ENCODE results near the gene MRO. TPM values are rescaled to one million over a fixed set of nuclear protein-coding genes. Genes with fewer than 3 reads are reported as not detected.

MRO gene
- total RNA-seq, 1 donor from 2014 or later: 0.18 TPM

DNA sequence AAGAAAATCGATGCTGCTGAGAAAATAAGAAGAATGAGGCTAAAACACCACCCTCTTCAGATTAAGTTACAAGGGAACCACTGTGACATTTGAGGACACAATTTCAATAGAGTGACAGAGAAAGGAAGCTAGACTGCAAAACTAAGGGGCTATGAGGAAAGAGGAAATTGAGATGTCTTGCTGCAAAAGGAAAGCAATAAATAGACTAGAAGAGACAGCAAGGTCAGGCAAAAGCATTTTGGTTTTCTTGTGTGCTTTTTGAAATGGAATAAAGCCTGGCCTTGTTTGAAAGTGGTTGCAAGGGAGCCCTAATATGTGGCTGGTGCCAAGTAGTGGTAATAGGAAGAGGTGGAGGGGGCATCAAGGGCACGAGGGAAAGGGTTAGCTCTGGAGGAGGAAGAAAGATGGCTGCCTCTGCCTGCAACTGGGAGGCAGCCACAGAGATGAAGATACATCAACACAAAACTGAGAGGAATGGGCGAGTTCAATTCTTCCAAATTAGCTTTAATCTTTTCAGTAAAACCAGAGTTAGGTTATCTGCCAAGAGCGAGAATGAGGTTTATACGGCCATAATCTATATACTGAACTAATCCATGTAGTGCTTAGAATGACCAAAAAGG, 1.2 kb upstream of the MRO start:
- Histone ChIP-seq H3K4me3 (ENCODE audit: insufficient read depth, low read depth, low read length) (no peak overlapping the region), H3K9me3 (ENCODE audit: insufficient read depth, low read depth, low read length) (no peaks in the 10 kb centered on the region), H3K79me2 (ENCODE audit: insufficient read depth, low read length) (no peaks in the 10 kb centered on the region), H3K36me3 (ENCODE audit: insufficient read depth, low read length) (no peaks in the 10 kb centered on the region), H3K9ac (ENCODE audit: low read length) (no peak overlapping the region), H4K20me1 (ENCODE audit: insufficient read depth, low read length) (no peaks in the 10 kb centered on the region), H3K27me3 (ENCODE audit: insufficient read depth, low read length) (no peaks in the 10 kb centered on the region), H3K27ac (ENCODE audit: low read depth, low read length) (no peak overlapping the region), H3K4me1 (ENCODE audit: insufficient read depth, low read length) (peaks cover 11% of the 10 kb centered on the region), H3K4me2 (ENCODE audit: low read length) (no peak overlapping the region), H2AFZ (ENCODE audit: low read depth, low read length) (no peak overlapping the region)
- no peaks in the 10 kb centered on the region for H3K4me1 Mint-ChIP-seq (ENCODE audit: low read depth, unreplicated experiment)
- H3K27me3 Mint-ChIP-seq (ENCODE audit: low read depth, unreplicated experiment): no peaks in the 10 kb centered on the region
- H3K36me3 Mint-ChIP-seq (ENCODE audit: low read depth, unreplicated experiment): no peaks in the 10 kb centered on the region
- no peaks in the 10 kb centered on the region for H3K9me3 Mint-ChIP-seq (ENCODE audit: unreplicated experiment)
- no peak for FAIRE-seq
- no peak overlapping the region for H3K27ac Mint-ChIP-seq (ENCODE audit: unreplicated experiment)
- no peak overlapping the region for H3K4me3 Mint-ChIP-seq (ENCODE audit: unreplicated experiment)
- DNase-seq (ENCODE audit: low read depth): no peak
- no peak for TF ChIP-seq EZH2 (IDR thresholded peaks at IDR 0.05; ENCODE audit: insufficient read depth, low read length)
- TF ChIP-seq, protein P1, sequence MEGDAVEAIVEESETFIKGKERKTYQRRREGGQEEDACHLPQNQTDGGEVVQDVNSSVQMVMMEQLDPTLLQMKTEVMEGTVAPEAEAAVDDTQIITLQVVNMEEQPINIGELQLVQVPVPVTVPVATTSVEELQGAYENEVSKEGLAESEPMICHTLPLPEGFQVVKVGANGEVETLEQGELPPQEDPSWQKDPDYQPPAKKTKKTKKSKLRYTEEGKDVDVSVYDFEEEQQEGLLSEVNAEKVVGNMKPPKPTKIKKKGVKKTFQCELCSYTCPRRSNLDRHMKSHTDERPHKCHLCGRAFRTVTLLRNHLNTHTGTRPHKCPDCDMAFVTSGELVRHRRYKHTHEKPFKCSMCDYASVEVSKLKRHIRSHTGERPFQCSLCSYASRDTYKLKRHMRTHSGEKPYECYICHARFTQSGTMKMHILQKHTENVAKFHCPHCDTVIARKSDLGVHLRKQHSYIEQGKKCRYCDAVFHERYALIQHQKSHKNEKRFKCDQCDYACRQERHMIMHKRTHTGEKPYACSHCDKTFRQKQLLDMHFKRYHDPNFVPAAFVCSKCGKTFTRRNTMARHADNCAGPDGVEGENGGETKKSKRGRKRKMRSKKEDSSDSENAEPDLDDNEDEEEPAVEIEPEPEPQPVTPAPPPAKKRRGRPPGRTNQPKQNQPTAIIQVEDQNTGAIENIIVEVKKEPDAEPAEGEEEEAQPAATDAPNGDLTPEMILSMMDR (IDR thresholded peaks at IDR 0.05; ENCODE audit: insufficient read depth, low read depth, low read length): no peak

- no peaks in the 10 kb centered on the region for H3K79me2 ChIP-seq (ENCODE audit: insufficient read depth, low read length)
- H3K4me2 ChIP-seq (ENCODE audit: low read length): peak overlapping the region; percentile 86
- peak overlapping the region; percentile 74 for H2AFZ ChIP-seq (ENCODE audit: low read depth, low read length)
- Mint-ChIP-seq H3K27me3 (ENCODE audit: low read depth, unreplicated experiment) (no peaks in the 10 kb centered on the region), H3K9me3 (ENCODE audit: unreplicated experiment) (no peaks in the 10 kb centered on the region), H3K4me3 (ENCODE audit: unreplicated experiment) (no peak overlapping the region), H3K4me1 (ENCODE audit: low read depth, unreplicated experiment) (no peaks in the 10 kb centered on the region), H3K36me3 (ENCODE audit: low read depth, unreplicated experiment) (no peaks in the 10 kb centered on the region), H3K27ac (ENCODE audit: unreplicated experiment) (no peak overlapping the region)
- no peak overlapping the region for H3K27ac ChIP-seq (ENCODE audit: low read depth, low read length)
- H3K9me3 ChIP-seq (ENCODE audit: insufficient read depth, low read depth, low read length): no peaks in the 10 kb centered on the region
- H4K20me1 ChIP-seq (ENCODE audit: insufficient read depth, low read length): no peaks in the 10 kb centered on the region
- no peak overlapping the region for H3K9ac ChIP-seq (ENCODE audit: low read length)
- TF ChIP-seq EZH2 (IDR thresholded peaks at IDR 0.05; ENCODE audit: insufficient read depth, low read length): no peak
- TF ChIP-seq, protein P1 (IDR thresholded peaks at IDR 0.05; ENCODE audit: insufficient read depth, low read depth, low read length): no peak
- DNase-seq (ENCODE audit: low read depth) (peak; percentile 24), FAIRE-seq (no peak)
- peak overlapping the region; percentile 41 for H3K4me3 ChIP-seq (ENCODE audit: insufficient read depth, low read depth, low read length)
- H3K36me3 ChIP-seq (ENCODE audit: insufficient read depth, low read length): no peaks in the 10 kb centered on the region
- H3K4me1 ChIP-seq (ENCODE audit: insufficient read depth, low read length): peaks cover 11% of the 10 kb centered on the region
- H3K27me3 ChIP-seq (ENCODE audit: insufficient read depth, low read length): no peaks in the 10 kb centered on the region
Measured at GRCh38 chr18:50819027-50819727, 639 bp downstream of the MRO start.

All from astrocyte (in vitro differentiated cells and primary cell).